GM18909 (cell line): Measurements from ENCODE around the gene PSMG3.

ENCODE experiments used
- ATAC-seq: cut with Tn5 transposase; IDR thresholded peaks from one replicate; pipeline ENCODE4 v1.9.1; 2021; ENCODE audit warnings: mild to moderate bottlenecking; ENCODE audit not compliant: unreplicated experiment, poor library complexity

The PSMG3 gene

GRCh38 chr7:1547777-1548437, 21.9 kb downstream of the PSMG3 start:
- ATAC-seq: no peak

- ATAC-seq: no peak
These were observed 22.7 kb downstream of the PSMG3 start for GRCh38 chr7:1546909-1547776.

- no peak for ATAC-seq
These were observed 23.4 kb downstream of the PSMG3 start for GRCh38 chr7:1546274-1546908.

DNA sequence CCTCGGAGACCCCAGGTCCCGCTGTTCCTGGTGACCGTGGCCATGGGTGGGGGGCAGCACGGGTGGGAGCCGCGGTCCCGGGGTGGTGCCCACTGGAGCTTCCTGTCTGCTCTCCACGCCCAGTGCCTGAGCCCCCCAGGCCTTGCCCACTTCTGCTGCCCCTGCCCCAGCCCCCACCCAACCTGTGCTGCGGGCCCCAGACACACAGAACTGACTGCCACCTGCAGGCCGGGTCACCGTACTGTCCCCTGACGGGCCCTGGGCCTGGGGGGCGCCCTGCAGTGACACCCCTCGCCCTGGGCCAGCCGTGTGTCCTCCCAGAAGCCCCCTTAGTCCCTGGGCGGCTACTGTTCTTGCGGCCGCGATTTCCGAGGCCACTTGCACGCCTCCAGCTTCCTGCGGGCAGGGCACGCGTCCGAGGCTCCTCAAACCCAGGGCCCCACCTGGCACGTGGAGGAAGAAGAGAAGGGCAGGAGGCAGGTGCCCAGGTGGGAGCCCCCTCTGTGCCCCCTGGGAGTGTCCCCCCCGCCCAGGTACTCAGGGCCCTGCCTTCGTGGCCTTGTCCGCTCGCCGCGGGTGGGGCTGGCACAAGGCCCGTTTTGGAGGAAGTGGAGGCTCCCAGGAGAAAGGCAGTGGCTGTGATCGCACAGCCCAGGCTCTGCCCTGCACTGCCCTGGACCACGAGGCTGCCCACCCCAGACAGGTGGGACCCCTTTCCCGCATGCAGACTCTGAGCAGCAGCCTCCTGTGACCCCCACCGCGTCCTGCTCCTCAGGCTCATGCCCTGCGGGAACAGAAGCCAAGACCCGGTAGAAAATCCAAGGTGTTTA, 24.2 kb downstream of the PSMG3 start:
- ATAC-seq: no peak

DNA sequence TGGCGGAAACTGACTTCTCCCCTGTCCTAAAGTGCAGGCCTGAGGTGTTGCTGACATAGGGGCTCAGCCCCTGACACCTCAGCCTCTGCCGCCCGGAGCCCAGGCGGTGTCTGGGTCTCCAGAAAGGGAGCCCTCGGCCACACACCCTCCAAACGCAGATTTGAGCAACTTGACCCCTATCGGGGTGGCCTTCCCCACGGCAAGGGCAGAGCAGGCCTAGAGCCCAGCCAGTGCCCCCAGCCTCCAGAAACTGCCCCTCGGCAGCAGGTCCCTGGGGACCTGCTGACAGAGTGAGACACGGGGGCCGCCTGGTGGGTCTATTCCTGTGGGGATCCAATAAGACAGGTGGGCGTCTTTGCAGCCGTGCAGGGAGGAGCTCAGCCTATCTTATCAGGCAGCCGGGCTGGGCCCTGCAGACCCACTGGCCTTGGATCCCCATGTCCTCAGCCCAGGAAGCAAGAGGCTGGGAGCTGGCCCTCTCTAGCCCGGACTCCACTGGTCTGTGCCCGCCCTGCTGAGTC, 24.9 kb downstream of the PSMG3 start:
- ATAC-seq: no peak

GRCh38 chr7:1544178-1544895, 25.5 kb downstream of the PSMG3 start:
- no peak for ATAC-seq

DNA sequence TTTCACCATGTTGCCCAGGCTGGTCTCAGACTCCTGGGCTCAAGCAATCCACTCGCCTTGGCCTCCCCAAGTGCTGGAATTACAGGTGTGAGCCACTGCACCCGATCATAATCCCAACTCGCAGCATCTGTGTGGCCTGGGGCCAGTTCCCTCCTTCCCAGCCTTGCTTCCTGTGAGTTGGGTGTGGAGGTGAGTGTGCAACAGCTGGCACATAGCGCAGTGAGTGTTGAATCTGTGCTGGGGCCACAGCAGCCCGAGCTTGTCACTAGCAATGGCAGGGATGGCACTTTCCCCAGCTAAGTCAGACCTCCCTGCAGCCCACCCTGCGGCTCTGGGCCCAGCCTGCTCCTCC, 26.0 kb downstream of the PSMG3 start:
- ATAC-seq: no peak

- ATAC-seq: no peak
These were observed 26.7 kb downstream of the PSMG3 start for GRCh38 chr7:1542841-1543747.

GRCh38 chr7:1542329-1542728, 27.5 kb downstream of the PSMG3 start:
- no peak for ATAC-seq

- ATAC-seq: no peak
These were observed 28.2 kb downstream of the PSMG3 start for GRCh38 chr7:1541431-1542162.

GRCh38 chr7:1540776-1541271, 29.0 kb downstream of the PSMG3 start:
- no peak for ATAC-seq

- no peak for ATAC-seq
These were observed 29.7 kb downstream of the PSMG3 start for GRCh38 chr7:1539882-1540775.

DNA sequence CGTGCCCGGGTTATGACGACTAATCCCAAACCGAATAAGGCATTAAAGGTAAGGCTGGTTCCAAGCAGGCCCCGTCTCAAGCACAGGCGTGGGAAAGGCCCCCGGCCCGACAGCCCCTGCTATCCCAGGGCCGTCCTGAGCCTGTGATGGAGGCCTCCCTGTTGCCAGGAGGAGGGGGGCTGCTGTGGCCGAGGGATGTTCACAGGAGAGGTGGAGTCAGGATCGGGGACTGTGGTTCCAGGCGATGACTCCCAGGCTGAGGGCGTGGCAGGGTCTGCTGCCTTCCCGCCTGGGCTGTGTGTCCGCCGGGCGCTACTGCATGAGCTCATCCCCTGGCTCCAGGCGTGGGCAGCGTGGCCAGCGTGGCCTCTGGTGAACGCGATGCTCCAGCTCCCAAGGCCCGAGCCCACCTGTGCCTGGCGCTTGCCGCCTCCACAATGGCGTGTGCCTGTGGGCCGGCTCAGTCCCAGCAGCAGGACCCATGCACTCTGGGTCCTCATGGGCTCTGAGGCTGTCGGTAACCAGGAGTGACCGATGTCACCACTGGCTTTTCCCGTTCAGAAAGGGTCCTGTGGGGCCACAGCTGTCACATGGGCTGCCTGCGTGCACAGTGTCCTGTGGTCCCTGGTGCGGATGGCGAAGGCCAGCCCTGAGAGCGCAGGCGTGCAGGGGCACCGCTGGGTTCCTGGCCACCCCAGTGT, 30.5 kb downstream of the PSMG3 start:
- no peak for ATAC-seq

DNA sequence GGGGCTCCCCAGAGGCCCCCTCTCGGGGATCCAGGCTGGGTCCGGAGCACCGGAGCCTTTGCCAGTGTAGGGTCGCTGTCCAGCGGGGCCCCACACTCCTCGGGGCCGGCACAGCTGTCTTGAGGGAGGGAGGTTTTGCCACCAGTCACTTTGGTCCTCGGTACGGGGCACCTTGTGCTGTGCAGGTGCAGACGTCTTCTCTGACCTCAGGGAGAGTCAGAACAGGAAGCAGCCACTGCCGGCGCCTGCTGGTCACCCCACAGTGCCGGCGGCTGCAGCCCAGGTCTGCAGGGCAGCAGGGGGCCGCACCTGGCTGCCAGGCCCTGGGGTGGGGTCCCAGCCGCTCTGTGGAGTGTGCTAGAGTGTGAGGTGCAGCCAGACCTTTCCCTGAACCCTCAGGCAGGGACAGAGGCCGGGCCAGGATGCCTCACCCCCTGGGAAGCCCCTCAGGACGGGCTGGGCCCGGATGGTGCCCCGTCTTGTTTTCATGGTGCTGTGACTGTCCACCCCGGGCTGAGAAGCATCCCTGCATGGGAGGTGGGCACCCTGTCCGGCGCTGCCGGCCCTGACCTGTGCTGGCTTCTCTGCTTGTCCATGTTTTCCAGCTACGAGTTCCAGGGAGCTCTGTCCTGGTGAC, 31.2 kb downstream of the PSMG3 start:
- no peak for ATAC-seq

DNA sequence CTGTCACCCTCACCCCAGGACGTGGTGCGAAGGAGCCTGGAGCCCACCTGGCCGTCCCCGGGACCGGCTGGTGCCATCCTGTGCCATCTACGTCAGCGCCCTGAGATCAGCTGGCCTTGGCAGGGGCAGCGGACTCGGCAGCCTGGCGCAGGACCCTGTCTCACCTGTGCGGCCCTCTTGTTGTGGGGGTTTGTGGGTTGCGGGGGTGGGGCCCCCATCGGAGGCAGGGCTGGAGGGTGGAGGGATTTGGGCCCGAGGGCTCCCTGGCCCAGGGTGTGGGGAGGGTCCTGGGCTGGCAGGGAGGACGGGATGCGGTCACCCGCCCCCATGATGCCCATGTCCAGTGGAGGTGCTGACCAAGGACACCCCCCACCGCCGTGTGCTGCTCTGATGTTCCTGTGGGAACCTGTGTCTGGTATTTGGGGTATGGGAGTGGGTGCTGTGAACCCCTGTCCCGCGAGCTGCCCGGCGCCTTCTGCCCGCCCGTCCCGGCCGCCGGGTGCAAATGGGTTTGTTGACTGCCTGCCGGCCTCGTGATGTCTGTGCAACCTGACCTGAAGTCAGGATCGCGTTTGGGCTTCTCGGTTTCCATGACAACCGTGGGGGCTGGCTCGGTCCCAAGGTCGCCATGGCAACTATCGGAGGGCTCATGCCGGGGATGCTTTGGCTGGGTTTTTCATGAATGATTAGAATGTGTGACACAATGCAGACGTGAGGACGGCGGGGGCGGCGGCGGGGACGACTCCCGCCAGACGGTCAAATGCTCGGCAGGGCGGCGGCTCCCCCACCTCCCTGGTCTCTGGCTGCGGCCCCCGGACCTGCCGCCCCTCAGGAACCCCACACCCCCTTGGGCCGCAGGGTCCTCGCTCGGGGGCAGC, 32.1 kb downstream of the PSMG3 start:
- no peak for ATAC-seq
